Endothelial cell of coronary artery (primary cell): Measurements from ENCODE around the gene CRYGB. TPM values are rescaled to one million over a fixed set of nuclear protein-coding genes. Genes with fewer than 3 reads are reported as not detected.

Source experiments
- total RNA-seq: library from RNA; depleted of rRNA; stranded (reverse); fragments of >200 nt; gene quantifications from 2 replicates; pipeline ENCODE4 v1.2.3, GENCODE V29; 2014

The CRYGB gene
- total RNA-seq: not detected in 2 replicates

GRCh38 chr2:208146006-208146405 is at the start of gene CRYGB:
CRYGB (minus strand) TSS chr2:208146158; CDS start chr2:208146120, 38 bp downstream.

DNA sequence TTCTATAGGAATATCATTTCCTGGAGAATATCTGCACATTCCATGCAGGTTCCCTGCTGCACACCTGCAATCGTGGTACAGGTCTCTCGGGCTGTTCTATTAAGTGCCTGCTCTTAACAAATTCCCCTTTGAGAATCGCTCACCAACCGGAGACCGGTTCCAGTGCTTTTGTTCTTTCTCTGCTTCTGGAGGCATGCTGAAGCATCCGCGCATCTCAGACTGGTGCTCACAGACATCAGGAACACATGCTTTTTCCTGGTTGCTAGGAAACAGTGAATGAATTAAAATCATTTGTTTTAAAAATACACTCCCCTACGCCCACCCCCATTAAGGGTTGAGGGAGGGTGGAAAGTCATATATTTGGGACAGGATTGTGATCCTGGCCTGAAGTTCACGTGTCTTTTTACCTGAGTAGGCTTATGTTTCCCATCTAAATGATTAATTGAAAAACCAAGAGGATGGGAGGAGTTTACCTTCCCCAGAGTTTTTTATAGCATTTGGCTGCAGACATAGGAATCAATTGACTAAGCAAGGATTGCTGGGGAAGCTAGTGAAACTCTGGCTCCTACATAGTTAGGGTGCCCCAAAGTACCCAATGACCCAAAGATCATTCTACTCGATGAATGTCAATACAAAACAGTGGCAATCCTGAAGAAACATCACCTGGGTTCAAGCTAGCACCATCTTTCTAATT is 44.0 kb upstream of the CRYGB start, which contains the start of gene C2orf80:
Gene C2orf80 (minus strand): TSS at position 221 of the 694 bp plus-strand sequence. CDS start 3,044 bp downstream, outside the sequence.

GRCh38 chr2:208163489-208163888 is 17.5 kb upstream of the CRYGB start, which contains the start of gene CRYGA:
CRYGA (minus strand) TSS chr2:208163589; CDS start chr2:208163556, 33 bp downstream.

GRCh38 chr2:208129744-208130711 is 15.9 kb downstream of the CRYGB start, which contains the start of gene CRYGC:
CRYGC (minus strand) TSS chr2:208129828; CDS start chr2:208129792, 36 bp downstream.

GRCh38 chr2:208124013-208124715 is 21.8 kb downstream of the CRYGB start, which contains the start of gene CRYGD:
CRYGD (minus strand) TSS chr2:208124524; CDS start chr2:208124473, 51 bp downstream.

Other genes starting within 250 kb of the CRYGB start
- gene PLEKHM3, start 120.6 kb downstream of the CRYGB start, total RNA-seq: 7.2 and 12.0 TPM in 2 replicates
- gene CRYGD, start 21.6 kb downstream of the CRYGB start, total RNA-seq: not detected in 2 replicates
- not detected in 2 replicates for gene CRYGC, start 16.3 kb downstream of the CRYGB start, total RNA-seq
- gene CRYGA, start 17.4 kb upstream of the CRYGB start, total RNA-seq: not detected in 2 replicates
- gene C2orf80, start 43.9 kb upstream of the CRYGB start, total RNA-seq: not detected in 2 replicates
- 68.9 and 83.4 TPM in 2 replicates for gene IDH1, start 108.9 kb upstream of the CRYGB start, total RNA-seq
- gene PIKFYVE, start 120.1 kb upstream of the CRYGB start, total RNA-seq: 21.1 and 26.3 TPM in 2 replicates